Head of caudate nucleus (tissue), 42 donors: ENCODE data around the gene APOOL.
"Not testable (repeated sequence)": the region's sequence is repeated elsewhere in the genome, so short reads cannot be mapped to it uniquely, and the experiment has no call there.

Experiments used
- DNase-seq, 42 donors: peaks; one replicate each; pipeline versions ENCODE4 v3.0.0 to v3.0.0-alpha.2; 2020 to 2021; ENCODE audit warnings: mixed read lengths in 7 of 42
- intact Hi-C: fragments of 100-400 bp; cut with DNase I; formaldehyde crosslinking; loops from one replicate; pipeline ENCODE4 v1.15.0; 2022

The APOOL gene, protein sequence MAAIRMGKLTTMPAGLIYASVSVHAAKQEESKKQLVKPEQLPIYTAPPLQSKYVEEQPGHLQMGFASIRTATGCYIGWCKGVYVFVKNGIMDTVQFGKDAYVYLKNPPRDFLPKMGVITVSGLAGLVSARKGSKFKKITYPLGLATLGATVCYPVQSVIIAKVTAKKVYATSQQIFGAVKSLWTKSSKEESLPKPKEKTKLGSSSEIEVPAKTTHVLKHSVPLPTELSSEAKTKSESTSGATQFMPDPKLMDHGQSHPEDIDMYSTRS

DNA sequence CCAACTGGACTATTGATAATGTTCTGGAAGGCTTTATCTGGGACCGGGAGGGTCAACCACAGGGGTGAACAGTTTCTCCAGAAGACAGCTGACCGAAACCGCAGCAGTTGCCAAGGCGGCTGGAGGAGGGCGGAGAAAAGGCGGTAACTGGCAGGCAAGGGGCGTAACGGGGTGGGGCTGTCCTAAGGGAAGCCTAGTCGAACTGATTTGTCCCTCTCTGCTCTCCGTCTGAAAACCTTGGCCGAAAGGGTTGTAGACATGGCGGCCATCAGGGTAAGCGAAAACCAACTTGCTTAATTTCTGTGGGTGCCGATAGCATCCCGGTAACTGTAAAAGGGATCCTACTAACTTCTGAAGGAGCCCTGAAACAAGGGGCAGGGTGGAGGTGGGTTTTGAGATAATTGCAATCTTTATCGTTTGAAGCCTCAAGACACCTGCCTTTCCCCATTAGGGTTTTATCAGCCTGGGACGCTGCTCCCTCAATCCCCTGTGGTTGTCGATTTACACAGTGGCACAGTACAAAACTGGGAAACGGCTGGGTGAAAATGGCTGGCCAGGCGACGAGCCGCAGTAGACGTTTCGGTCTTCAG lies at the start of gene APOOL:
TSS of gene APOOL (plus strand) at position 223 of the 590 bp plus-strand sequence. CDS start at position 259, 36 bp downstream.
- intact Hi-C loops: no loop called here
- peak; percentile 65 to 94 (median 84) for DNase-seq

DNA sequence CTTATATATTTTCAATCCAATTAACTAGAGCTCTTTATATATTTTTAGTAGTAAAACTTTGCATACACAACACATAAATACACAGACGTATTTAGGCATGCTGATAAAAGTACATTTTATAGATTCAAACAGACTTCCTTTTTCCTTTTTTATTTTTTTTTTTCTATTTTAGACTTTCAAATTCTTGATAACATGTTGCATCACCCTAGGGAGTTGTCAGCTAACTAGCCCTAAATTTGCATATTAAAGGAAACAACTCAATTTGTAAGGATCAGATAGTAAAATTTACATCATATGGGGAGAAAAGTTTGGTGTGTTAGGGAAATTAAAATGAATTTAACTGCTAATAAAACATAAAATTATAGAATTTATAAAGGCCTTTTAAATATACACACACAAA lies 47.4 kb upstream of the APOOL start:
- intact Hi-C loops: no loop called here
- no peak for DNase-seq

DNA sequence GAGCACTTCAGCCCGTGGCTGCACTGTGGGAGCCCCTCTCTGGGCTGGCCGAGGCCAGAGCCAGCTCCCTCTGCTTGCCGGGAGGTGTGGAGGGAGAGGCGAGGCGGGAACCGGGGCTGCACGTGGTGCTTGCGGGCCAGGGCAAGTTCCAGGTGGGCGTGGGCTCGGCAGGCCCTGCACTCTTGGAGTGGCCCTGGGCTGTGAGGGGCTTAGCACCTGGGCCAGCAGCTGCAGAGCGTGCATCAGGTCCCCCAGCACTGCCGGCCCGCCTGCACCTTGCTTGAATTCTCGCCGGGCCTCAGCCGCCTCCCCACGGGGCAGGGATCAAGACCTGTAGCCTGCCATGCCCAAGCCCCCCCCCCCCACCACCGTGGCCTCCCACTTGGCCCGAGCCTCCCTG lies 28.9 kb upstream of the APOOL start:
- DNase-seq: no peak
- intact Hi-C loops: no loop called here

DNA sequence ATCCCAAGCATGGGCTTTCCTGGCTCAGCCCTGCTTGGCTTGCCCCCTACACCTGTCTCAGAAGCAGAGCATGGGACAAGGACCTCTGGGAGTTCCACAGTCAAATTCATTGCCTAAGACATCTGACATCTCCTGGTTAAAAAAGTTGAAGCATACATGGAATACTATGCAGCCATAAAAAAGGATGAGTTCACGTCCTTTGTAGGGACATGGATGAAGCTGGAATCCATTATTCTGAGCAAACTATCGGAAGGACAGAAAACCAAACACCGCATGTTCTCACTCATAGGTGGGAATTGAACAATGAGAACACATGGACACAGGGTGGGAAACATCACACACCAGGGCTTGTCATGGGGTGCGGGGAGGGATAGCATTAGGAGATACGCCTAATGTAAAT lies 11.9 kb upstream of the APOOL start:
- DNase-seq, intact Hi-C loops: not testable (repeated sequence)

DNA sequence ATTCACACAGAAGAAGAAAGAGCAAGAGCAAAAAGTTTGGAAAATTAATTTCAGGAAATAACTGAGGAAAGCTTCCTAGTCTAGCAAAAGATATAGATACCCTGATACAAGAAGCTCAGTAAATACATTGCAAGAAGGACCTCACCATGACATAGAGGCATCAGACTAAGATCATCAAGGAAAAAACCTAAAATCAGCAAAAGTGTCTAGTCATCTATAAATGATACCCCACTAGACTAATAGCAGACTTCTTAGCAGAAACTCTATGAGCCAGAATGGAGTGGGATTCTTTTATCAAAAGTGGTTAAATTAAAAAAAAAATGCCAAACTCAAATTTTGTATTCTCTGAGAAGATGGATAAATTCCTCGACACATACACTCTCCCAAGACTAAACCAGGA lies 10.5 kb upstream of the APOOL start:
- intact Hi-C loops: no loop called here
- DNase-seq: no peak

DNA sequence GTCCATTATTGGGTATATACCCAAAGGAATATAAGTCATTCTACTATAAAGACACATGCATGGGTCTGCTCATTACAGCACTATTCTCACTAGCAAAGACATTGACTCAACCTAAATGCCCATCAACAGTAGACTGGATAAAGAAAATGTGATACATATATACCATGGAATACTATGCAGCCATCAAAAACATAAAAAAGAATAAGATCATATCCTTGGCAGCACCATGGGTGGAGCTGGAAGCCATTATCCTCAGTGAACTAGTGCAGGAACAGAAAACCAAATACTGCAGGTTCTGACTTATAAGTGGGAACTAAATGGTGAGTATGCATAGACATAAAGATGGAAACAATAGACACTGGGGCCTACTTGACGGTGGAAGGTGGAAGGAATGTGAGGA lies 2.3 kb upstream of the APOOL start:
- DNase-seq: no peak
- intact Hi-C loops: no loop called here

DNA sequence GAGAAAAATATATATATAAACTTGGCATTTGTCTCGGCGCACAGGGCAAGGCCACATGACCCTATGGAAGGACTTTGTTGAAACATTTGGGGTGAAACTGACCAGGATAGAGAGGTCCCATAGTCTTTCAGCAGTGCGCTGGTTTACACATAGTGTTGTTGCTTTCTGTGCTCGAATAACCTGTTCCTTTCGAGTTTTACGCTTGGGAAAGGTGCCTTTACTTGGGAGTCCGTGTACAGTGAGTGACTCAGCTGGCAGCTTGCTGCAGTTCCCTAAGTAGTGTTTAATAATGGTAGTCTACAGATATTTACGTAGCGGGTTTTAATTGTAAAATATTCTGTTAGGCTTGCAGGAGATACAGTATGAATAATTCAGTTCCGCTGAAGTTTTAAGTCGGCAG lies 578 bp downstream of the APOOL start:
- intact Hi-C loops: no loop called here
- peak in 2 of 42 donors; percentile 0 to 8 for DNase-seq

DNA sequence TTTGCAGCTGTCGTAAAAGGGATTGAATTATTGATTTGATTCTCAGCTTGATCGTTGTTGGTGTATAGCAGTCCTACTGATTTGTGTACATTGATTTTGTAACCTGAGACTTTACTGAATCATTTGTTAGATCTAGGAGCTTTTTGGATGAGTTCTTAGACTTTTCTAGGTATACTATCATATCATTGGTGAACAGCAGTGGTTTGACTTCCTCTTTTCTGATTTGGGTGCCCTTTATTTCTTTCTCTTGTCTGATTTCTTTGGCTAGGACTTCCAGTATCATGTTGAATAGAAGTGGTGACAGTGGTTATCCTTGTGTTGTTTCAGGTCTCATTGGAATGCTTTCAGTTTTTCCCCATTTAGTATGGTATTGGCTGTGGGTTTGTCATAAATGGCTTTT lies 8.4 kb downstream of the APOOL start:
- no peak for DNase-seq
- intact Hi-C loops: no loop called here

DNA sequence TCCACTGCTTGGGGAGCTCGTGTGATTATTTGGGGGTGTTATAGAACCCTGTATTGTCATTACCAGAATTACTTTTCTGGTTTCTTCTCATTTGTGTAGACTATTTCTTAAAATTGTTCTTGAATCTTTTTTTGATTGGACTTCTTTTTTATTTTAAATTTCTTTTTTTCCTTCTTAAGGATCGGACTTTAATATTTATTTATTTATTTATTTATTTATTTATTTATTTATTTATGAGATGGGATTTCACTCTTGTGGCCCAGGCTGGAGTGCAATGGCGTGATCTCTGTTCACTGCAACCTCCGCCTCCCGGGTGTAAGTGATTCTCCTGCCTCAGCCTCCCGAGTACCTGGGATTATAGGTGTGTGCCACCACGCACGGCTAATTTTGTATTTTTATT lies 11.7 kb downstream of the APOOL start:
- intact Hi-C loops, DNase-seq: not testable (repeated sequence)

DNA sequence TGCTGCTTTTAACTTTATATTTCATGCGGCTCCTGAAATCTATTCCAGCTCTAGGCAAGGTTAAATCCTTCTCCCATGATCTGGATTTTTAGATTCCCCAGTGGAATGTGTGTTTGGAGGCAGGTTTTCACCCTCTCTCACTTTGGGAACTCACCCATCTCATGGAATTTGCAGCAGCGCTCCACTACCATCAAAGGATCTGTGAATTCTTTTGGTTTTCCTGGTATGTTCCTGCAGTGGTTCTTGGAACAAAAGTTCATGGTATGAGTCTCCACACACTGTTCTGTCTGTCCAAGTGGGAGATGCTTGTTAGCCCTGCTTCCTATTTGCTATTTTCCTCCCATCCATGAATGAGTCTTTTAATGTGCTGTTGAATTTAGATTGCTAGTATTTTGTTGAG lies 14.0 kb downstream of the APOOL start:
- no peak for DNase-seq
- intact Hi-C loops: no loop called here

DNA sequence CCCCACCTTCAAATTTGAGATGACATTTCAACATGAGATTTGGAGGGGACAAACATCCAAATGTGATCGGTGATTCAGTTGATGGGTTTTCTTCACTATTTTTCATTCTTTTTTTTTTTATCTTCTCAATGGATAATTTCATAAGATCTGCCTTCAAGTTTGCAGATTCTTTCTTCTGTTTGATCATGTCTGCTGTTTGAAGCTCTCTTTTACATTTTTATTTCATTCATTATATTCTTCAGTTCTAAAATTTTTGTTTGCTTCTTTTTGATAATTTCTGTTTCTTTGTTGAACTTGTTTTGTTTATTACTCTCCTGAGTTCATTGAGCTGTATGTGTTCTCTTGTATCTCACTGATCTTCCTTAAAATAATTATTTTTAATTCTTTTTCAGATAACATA lies 14.8 kb downstream of the APOOL start:
- intact Hi-C loops: no loop called here
- DNase-seq: no peak

DNA sequence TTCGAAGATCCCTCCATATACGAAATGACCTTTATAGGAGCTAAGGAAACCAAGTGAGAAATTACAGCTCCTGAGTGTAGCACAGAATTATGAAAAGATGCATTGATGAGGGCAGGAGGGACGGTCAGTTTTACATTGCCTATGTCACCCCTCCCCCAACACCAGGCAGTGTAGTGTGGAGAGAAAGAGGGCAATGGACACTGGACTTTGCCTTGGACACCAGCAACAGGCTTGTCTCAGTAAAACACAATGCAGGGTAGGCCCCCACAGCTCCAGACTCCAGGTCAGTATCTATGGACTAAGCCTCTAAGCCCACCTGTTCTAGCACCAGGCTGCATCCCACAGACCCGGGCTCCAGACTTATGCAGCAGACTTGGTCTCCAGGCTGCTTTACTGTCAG lies 16.5 kb downstream of the APOOL start:
- DNase-seq: no peak
- intact Hi-C loops: no loop called here

DNA sequence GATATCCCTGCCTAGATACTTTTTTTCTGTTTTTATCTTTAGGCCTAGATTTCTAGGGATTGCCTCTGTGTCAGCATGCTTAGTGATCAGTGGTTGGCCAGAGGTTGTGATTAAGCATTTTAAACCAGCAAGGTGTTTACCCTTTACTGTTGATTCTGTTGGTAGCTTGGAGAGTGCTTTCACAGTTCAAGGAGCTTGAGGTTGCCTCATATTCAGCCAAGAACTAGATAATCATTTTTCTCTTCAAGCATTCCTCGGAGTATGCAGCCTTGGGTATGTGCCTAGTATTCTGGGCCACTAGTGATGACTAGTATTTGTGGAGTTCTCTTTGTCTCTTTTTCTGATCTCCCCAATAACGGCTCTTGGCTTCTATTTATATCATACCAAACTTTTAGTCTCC lies 20.4 kb downstream of the APOOL start:
- intact Hi-C loops: no loop called here
- no peak for DNase-seq

DNA sequence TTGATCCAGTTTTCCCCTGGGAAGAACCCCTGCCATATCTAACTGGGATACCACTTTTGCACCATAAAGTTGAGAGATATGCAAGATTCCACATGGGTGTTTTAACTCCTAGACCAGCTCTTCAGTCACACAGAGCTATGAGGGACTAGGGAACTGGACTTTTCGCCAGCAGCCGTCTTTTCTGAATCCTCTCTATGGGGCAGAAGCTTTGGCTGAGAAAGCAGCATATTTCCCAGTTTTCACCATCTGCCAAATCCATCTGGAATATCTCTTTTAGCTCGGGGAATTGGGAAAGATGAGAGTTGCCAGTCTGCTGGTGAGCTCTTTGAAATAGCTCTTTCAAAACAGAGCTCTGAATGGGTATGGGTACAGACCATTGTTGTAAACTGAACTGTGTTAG lies 20.9 kb downstream of the APOOL start:
- DNase-seq: no peak
- intact Hi-C loops: no loop called here

DNA sequence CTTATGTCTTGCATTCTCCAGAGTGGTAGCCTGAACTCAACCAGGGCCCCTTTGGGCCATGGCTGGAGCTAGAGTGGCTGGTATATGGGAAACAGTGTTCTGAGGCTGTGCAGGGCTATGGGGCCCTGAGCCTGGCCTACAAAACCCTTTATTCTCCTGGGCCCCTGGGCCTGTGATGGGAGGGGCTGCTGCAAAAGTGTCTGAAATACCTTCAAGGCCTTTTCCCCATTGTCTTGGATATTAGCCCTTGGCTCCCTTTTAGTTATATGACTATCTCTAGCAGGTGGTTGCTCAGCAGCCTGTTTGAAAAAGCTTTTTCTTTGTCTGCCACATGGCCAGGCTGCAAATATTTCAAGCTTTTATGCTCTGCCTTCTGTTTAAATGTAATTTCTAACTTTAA lies 22.5 kb downstream of the APOOL start:
- intact Hi-C loops: no loop called here
- no peak for DNase-seq

DNA sequence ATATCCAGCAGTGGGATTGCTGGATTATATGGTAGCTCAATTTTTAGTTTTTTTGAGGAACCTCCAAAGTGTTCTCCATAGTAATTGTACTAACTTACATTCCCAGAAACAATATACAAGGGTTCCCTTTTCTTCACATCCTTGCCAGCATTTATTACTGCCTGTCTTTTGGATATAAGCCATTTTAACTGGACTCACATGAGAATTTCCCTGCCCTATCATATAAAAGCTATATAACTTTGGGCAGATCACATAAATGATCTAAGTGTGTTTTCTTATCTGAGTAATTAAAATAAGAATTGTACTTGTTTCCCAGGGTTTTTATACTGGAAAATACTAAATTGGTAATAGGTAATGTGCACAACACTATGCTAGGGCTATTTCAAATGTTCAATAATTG lies 25.4 kb downstream of the APOOL start:
- no peak for DNase-seq
- intact Hi-C loops: no loop called here

DNA sequence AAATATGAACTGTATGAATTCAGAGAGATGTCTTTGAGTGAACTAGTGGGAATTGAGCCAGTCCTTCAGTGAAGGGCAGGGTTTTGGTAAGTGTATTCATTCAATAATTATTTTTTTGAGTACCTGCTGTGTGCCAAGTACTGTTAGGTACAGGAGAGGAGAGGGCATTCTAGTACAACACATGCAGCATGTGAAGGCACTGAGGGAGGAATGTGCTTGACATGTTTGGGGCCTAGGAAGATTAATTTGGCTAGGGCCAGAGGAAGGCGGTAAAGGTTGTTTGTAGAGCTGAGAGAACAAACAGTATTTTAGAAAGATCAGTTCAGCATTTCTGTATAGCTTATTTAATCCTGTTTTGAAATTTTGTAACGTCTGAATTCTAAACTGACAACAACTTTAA lies 27.8 kb downstream of the APOOL start:
- no peak for DNase-seq
- intact Hi-C loops: no loop called here

DNA sequence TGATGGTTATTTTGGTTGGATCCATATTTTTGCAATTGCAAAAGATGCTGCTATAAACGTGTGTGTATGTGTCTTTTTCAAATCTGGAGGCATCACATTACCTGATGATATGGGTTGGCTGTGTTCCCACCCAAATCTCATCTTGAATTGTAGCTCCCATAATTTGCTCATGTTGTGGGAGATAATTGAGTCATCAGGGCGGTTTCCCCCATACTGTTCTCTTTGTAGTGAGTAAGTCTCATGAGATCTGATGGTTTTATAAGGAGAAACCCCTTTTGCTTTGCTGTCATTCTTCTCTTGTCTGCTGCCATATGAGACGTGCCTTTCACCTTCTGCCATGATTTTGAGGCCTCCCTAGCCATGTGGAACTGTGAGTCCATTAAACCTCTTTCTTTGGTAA lies 33.4 kb downstream of the APOOL start:
- DNase-seq: no peak
- intact Hi-C loops: no loop called here

DNA sequence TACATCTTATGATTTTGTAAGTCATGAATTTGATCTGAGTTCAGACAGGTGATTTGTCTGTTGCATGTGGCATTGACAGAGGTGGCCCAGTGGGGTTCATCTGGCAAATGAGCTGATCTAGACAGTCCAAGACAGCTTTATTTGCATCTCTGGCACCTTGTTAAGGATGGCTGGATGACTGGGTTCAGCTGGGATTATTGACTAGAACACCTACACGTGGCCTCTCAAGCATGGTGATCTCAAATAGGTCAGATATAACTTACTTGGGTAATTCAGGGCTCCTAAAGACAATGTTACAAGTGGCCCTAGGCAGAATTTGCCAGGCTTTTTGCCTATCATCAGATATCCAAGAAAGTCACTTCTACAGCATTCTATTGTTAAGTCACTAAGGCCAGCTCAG lies 48.0 kb downstream of the APOOL start:
- intact Hi-C loops: no loop called here
- DNase-seq: no peak

DNA sequence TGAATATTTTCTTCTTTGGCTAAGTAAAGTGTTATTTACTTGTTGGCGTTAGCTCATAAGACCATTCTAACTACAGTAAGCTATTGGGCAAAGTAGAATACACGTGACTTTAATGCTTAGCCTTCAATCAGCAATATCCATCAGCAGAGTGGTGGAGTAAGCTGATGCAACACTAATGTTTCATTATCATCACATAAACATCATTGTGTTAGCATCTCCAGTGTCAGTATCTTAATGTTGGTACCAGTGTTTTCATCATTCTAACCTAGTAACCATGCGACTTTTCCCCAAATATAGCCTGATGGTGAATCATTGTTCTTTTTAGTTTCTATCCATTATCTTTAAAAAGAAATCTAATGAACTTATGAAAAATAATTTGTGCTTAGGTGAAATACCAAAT lies 48.5 kb downstream of the APOOL start:
- intact Hi-C loops: no loop called here
- DNase-seq: no peak

DNA sequence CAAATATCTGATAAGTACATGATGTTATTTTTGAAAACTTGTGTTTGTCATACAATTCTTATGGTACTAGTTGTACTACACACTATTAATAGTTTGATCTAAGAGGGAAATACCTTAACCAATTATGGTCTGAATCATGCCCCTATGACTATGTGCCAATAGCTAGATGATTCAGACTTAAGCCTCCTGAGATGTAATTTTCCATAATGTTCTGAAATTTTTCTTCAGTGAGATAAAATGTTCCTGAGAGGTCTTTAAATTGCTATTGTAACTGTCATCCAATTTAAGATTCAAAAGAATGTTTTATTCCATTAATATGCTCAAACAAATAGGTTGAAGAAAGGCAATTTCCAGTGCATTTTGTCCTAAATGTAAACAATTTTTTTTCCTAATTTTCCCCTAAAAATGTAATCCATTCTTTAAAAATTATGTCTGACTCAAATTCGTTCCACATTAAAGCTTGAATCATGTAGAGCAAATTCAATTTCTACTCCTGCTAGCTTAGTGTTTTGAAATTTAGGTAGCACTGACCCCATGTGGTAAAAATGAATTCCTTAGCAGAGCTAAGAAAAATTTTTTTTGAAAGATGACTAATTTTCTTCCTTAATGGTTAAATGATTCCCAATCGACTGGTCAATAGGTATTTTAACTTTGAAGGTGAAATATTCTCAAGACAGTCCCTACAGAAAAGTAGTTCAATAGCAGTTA lies 49.1 kb downstream of the APOOL start:
- peak in 1 of 42 donors; percentile 1 for DNase-seq
- intact Hi-C loops: no loop called here
